WERI-Rb-1 (cell line): Measurements from ENCODE around the gene SLC41A3.

Experiments
- DNase-seq: peaks from one replicate; pipeline ENCODE4 v3.0.0-alpha.2; 2020
- H3K27ac ChIP-seq: fragments of 250-450 bp; sonication (Bioruptor Pico); 2 replicates; pipeline ENCODE4 v1.5.1; 2020; ENCODE audit warnings: mild to moderate bottlenecking, moderate library complexity
- H3K27me3 ChIP-seq: fragments of 250-450 bp; sonication (Bioruptor Pico); 2 replicates; pipeline ENCODE4 v1.5.1; 2021; ENCODE audit warnings: mild to moderate bottlenecking, low read depth, moderate library complexity; ENCODE audit not compliant: insufficient read depth, severe bottlenecking
- H3K36me3 ChIP-seq: fragments of 250-450 bp; sonication (Bioruptor Pico); 2 replicates; pipeline ENCODE4 v1.5.1; 2020; ENCODE audit warnings: mild to moderate bottlenecking, moderate library complexity
- H3K4me3 ChIP-seq: 2 replicates; pipeline ENCODE4 v1.5.1; 2011; ENCODE audit warnings: low read depth, mild to moderate bottlenecking, control low read depth, low read length
- H3K9me3 ChIP-seq: fragments of 250-450 bp; sonication (Bioruptor Pico); 2 replicates; pipeline ENCODE4 v1.5.1; 2021; ENCODE audit warnings: mild to moderate bottlenecking, moderate library complexity; ENCODE audit not compliant: severe bottlenecking
- TF ChIP-seq, protein P1 (sequence below): IDR thresholded peaks from 2 replicates; pipeline ENCODE4 v1.5.1; 2011; ENCODE audit warnings: low read depth, mild to moderate bottlenecking, control low read depth, inconsistent platforms, low read length

The SLC41A3 gene

DNA sequence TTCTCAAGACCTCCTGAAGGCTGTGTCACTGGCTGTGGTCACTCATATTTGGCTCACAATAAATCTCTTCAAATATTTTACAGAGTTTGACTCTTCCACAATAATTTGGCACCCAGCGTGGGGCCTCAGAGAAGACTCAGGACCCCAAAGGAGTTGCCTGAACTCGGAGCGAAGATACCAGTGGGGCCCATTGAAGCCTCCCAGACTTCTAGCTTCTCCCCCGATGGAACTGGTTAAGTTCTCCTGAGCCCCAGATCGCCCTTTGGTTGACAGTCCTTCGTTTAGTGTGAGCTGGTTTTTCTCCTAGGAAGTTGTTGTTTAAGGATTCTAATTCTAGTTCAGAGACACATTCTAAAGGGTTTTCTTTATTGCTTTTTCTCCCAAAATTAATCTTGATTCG is 1.4 kb upstream of the SLC41A3 start:
- H3K4me3 ChIP-seq = no peak overlapping the region
- TF ChIP-seq, protein P1, sequence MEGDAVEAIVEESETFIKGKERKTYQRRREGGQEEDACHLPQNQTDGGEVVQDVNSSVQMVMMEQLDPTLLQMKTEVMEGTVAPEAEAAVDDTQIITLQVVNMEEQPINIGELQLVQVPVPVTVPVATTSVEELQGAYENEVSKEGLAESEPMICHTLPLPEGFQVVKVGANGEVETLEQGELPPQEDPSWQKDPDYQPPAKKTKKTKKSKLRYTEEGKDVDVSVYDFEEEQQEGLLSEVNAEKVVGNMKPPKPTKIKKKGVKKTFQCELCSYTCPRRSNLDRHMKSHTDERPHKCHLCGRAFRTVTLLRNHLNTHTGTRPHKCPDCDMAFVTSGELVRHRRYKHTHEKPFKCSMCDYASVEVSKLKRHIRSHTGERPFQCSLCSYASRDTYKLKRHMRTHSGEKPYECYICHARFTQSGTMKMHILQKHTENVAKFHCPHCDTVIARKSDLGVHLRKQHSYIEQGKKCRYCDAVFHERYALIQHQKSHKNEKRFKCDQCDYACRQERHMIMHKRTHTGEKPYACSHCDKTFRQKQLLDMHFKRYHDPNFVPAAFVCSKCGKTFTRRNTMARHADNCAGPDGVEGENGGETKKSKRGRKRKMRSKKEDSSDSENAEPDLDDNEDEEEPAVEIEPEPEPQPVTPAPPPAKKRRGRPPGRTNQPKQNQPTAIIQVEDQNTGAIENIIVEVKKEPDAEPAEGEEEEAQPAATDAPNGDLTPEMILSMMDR = no peak
- H3K36me3 ChIP-seq = no peaks in the 10 kb centered on the region; the same call in 1 of the 2 replicates
- DNase-seq = no peak
- no peak overlapping the region for H3K27ac ChIP-seq
- peaks cover 4% of the 10 kb centered on the region for H3K9me3 ChIP-seq
- no peaks in the 10 kb centered on the region for H3K27me3 ChIP-seq

DNA sequence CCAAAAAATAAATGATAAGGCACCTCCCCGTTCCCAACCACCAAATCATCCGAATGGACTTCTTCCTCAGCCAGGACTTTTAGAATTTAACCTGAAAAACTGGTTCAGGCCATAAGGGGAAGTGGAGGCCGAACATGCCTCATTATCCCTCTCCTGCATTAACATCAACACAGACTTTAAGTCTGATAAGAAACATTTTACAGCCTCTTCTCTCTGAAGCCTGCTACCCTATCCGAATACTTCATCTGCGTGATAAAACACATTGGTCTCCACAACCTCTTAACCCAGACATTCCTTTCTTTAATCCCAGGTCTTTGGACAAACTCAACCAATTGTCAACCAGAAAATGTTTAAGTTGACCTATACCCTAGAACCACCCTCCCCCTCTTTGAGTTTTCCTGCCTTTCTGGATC is 850 bp upstream of the SLC41A3 start:
- DNase-seq = no peak
- no peaks in the 10 kb centered on the region; the same call in 1 of the 2 replicates for H3K36me3 ChIP-seq
- H3K27ac ChIP-seq = peak overlapping the region; percentile 84; the same call in 1 of the 2 replicates
- peaks cover 4% of the 10 kb centered on the region for H3K9me3 ChIP-seq
- H3K27me3 ChIP-seq = no peaks in the 10 kb centered on the region
- TF ChIP-seq, protein P1 = no peak
- peak overlapping the region; percentile 78 for H3K4me3 ChIP-seq

DNA sequence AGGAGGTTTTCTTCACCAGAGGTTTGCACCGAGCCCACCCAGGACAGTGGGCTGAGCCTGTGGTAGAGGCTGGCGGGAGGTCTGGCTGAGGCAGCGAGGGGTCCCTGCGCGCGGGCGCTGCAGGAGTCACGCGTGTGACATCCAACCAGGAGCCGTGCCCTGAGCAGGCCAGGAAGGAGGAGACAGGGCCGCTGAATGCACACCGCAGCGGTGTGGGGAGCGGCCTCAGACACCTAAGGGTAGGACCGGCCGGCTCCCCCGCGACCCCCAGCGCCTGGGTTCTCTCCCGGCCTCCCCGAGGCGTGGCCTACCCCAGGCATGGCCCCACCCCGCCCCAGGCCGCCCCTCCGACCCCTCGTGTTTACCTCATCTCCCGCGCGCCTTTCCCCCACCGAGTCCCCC is 412 bp downstream of the SLC41A3 start:
- no peaks in the 10 kb centered on the region; the same call in 1 of the 2 replicates for H3K36me3 ChIP-seq
- H3K27ac ChIP-seq = peak overlapping the region; percentile 84
- DNase-seq = peak; percentile 63
- H3K9me3 ChIP-seq = no peaks in the 10 kb centered on the region
- no peaks in the 10 kb centered on the region for H3K27me3 ChIP-seq
- peak overlapping the region; percentile 78 for H3K4me3 ChIP-seq
- TF ChIP-seq, protein P1 = 0 out of 2 replicates have a peak, but pooled peaks have one; percentile 0

DNA sequence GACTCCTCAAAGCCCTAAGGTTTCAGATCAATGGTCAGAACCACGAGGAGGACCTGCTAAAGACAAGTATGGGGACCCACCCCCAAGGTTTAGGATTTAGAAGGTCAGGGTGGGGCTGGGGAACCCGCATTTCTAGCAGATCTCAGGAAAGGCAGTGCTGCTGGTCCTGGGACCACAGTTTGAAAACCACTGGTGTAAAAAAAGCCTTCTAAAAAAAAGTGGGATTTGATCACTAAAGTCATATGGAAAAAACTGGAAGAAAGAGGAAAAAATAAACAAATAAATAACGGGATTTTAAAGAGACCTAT is 832 bp downstream of the SLC41A3 start:
- H3K36me3 ChIP-seq = no peaks in the 10 kb centered on the region; the same call in 1 of the 2 replicates

DNA sequence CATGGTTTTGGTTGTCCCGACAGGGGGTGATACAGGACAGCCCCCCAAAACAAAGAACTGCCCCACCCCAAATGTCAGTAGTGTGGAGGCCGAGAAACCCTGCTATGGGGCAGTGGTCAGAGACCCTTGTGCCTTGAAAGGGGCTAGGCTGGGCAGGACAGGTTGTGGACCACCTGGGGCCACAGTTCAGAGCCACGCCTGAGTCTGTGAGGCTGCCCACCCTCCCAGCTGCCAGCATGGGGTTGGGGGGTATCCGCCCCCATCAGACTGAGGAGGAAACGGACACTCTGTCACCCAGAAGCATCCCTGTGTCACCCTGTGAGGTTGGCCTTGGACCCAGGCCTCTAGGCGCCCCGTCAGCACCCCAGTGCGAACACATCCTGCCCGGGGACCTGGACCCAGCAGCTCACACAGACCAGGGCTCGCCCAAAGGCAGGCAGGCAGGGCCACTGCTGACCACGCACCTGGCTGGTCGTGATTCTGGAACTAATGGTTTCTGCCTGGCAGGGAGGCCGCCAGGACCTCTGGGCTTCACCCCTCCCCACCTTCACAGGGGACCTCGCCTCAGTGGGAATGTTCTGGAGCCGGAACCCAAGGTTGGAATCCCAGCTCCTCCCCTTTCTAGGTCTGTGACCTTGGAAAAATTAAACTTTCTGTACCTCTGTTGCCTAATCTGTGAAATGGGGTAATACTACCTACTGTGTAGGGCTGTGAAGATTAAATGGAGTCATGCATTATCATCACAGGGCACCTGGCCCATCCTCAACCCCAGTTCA is 1.4 kb downstream of the SLC41A3 start:
- peak overlapping the region; percentile 78 for H3K4me3 ChIP-seq
- H3K9me3 ChIP-seq = no peaks in the 10 kb centered on the region
- H3K27me3 ChIP-seq = no peaks in the 10 kb centered on the region
- TF ChIP-seq, protein P1 = no peak
- H3K27ac ChIP-seq = no peak overlapping the region
- DNase-seq = no peak
- H3K36me3 ChIP-seq = no peaks in the 10 kb centered on the region; the same call in 1 of the 2 replicates

More for the DNA sequence above, 832 bp downstream of the SLC41A3 start:
- no peaks in the 10 kb centered on the region for H3K9me3 ChIP-seq
- peak overlapping the region; percentile 84 for H3K27ac ChIP-seq
- no peaks in the 10 kb centered on the region for H3K27me3 ChIP-seq
- DNase-seq = no peak
- TF ChIP-seq, protein P1 = no peak
- H3K4me3 ChIP-seq = peak overlapping the region; percentile 78
